ENCODE data around the gene PHF3.

Gene PHF3

GRCh38 chr6:63663147-63663955 lies 27.7 kb downstream of the PHF3 start:
- peak; percentile 84 for DNase-seq (ENCODE audit: low read depth)
- H3K4me3 ChIP-seq (ENCODE audit: control insufficient read depth, low read depth, low read length) = no peak overlapping the region
- TF ChIP-seq CTCF (conservative IDR thresholded peaks at IDR 0.05; ENCODE audit: control insufficient read depth, insufficient read depth, low read depth, low read length) = no peak

GRCh38 chr6:63663956-63664281 lies 28.3 kb downstream of the PHF3 start:
- no peak for DNase-seq (ENCODE audit: low read depth)
- TF ChIP-seq CTCF (conservative IDR thresholded peaks at IDR 0.05; ENCODE audit: control insufficient read depth, insufficient read depth, low read depth, low read length) = no peak
- no peak overlapping the region for H3K4me3 ChIP-seq (ENCODE audit: control insufficient read depth, low read depth, low read length)

- H3K4me3 ChIP-seq (ENCODE audit: control insufficient read depth, low read depth, low read length) = no peak overlapping the region
- DNase-seq (ENCODE audit: low read depth) = no peak
- TF ChIP-seq CTCF (conservative IDR thresholded peaks at IDR 0.05; ENCODE audit: control insufficient read depth, insufficient read depth, low read depth, low read length) = no peak
Observed at GRCh38 chr6:63671098-63671754, 35.6 kb downstream of the PHF3 start.

- no peak for TF ChIP-seq CTCF (conservative IDR thresholded peaks at IDR 0.05; ENCODE audit: control insufficient read depth, insufficient read depth, low read depth, low read length)
- no peak overlapping the region for H3K4me3 ChIP-seq (ENCODE audit: control insufficient read depth, low read depth, low read length)
Observed at GRCh38 chr6:63672582-63673129, 37.1 kb downstream of the PHF3 start.

GRCh38 chr6:63673692-63674091 lies 38.1 kb downstream of the PHF3 start:
- TF ChIP-seq CTCF (conservative IDR thresholded peaks at IDR 0.05; ENCODE audit: control insufficient read depth, insufficient read depth, low read depth, low read length) = no peak
- no peak for DNase-seq (ENCODE audit: low read depth)
- no peak overlapping the region for H3K4me3 ChIP-seq (ENCODE audit: control insufficient read depth, low read depth, low read length)

More at GRCh38 chr6:63672582-63673129, 37.1 kb downstream of the PHF3 start:
- no peak for DNase-seq (ENCODE audit: low read depth)

- DNase-seq (ENCODE audit: low read depth) = no peak
- H3K4me3 ChIP-seq (ENCODE audit: control insufficient read depth, low read depth, low read length) = no peak overlapping the region
- TF ChIP-seq CTCF (conservative IDR thresholded peaks at IDR 0.05; ENCODE audit: control insufficient read depth, insufficient read depth, low read depth, low read length) = no peak
Observed at GRCh38 chr6:63674635-63675034, 39.0 kb downstream of the PHF3 start.

Measured in fibroblast of mammary gland (primary cell).